Liver (tissue), 9 donors: ENCODE results near the gene PPT2. TPM values are rescaled to one million over a fixed set of nuclear protein-coding genes. Genes with fewer than 3 reads are reported as not detected.

Experiments used
- DNase-seq: peaks from one replicate; pipeline ENCODE4 v3.0.0-alpha.2; 2017; ENCODE audit warnings: low spot score
- H3K27ac ChIP-seq, 2 donors: one replicate each; pipeline ENCODE4 v1.7.0; 2013; ENCODE audit warnings: inconsistent platforms in 2 of 2, low read length in 2 of 2, control low read depth in 1 of 2, low read depth in 1 of 2, mild to moderate bottlenecking in 1 of 2
- H3K27me3 ChIP-seq, 4 donors: one replicate each; pipeline versions ENCODE4 v1.6.1 to v1.7.0; 2013; ENCODE audit warnings: low read length in 3 of 4, inconsistent platforms in 1 of 4, mild to moderate bottlenecking in 1 of 4, moderate library complexity in 1 of 4; ENCODE audit not compliant: control insufficient read depth in 4 of 4, insufficient read depth in 4 of 4
- H3K36me3 ChIP-seq, 4 donors: one replicate each; pipeline versions ENCODE4 v1.6.1 to v1.7.0; 2013; ENCODE audit warnings: low read length in 3 of 4, mild to moderate bottlenecking in 3 of 4, low read depth in 1 of 4, moderate library complexity in 1 of 4; ENCODE audit not compliant: control insufficient read depth in 4 of 4, insufficient read depth in 3 of 4
- H3K4me1 ChIP-seq, 4 donors: one replicate each; pipeline versions ENCODE4 v1.6.1 to v1.7.0; 2013; ENCODE audit warnings: low read length in 3 of 4, mild to moderate bottlenecking in 3 of 4, moderate library complexity in 1 of 4; ENCODE audit not compliant: control insufficient read depth in 4 of 4, insufficient read depth in 4 of 4
- H3K4me3 ChIP-seq, 3 donors: one replicate each; pipeline versions ENCODE4 v1.6.1 to v1.7.0; 2013; ENCODE audit warnings: low read length in 3 of 3, control low read depth in 1 of 3, low read depth in 1 of 3, mild to moderate bottlenecking in 1 of 3
- H3K9ac ChIP-seq, 2 donors: one replicate each; pipeline ENCODE4 v1.7.0; 2013; ENCODE audit warnings: low read length in 2 of 2, mild to moderate bottlenecking in 2 of 2, moderate library complexity in 2 of 2, control low read depth in 1 of 2, low read depth in 1 of 2
- H3K9me3 ChIP-seq, 4 donors: one replicate each; pipeline versions ENCODE4 v1.6.1 to v1.7.0; 2013; ENCODE audit warnings: low read length in 3 of 4; ENCODE audit not compliant: control insufficient read depth in 4 of 4
- ATF3 ChIP-seq: IDR thresholded peaks from 2 replicates; pipeline ENCODE4 v1.6.1; 2016; ENCODE audit warnings: antibody characterized with exemption
- CTCF ChIP-seq: fragments of 150-350 bp; IDR thresholded peaks from 2 replicates; pipeline ENCODE4 v1.5.1; 2017; ENCODE audit warnings: improper control_type of control experiment, low read depth, low read length; ENCODE audit not compliant: missing input control
- EGR1 ChIP-seq, 2 donors: IDR thresholded peaks; 2 replicates each; pipeline ENCODE4 v1.6.1; 2016 to 2018; ENCODE audit warnings: antibody characterized with exemption in 2 of 2, low read depth in 2 of 2
- FOXA1 ChIP-seq: IDR thresholded peaks from 2 replicates; pipeline ENCODE4 v1.6.1; 2016; ENCODE audit warnings: antibody characterized with exemption
- FOXA2 ChIP-seq: IDR thresholded peaks from 2 replicates; pipeline ENCODE4 v1.6.1; 2016; ENCODE audit warnings: antibody characterized with exemption
- GABPA ChIP-seq, 2 donors: IDR thresholded peaks in 1 of 2; conservative IDR thresholded peaks in 1 of 2; 2 replicates each; pipeline ENCODE4 v1.6.1; 2016; ENCODE audit warnings: antibody characterized with exemption in 2 of 2, mild to moderate bottlenecking in 1 of 2, moderate library complexity in 1 of 2
- HNF4A ChIP-seq, 2 donors: conservative IDR thresholded peaks; 2 replicates each; pipeline ENCODE4 v1.6.1; 2016; ENCODE audit warnings: antibody characterized with exemption in 2 of 2, mild to moderate bottlenecking in 2 of 2
- HNF4G ChIP-seq: IDR thresholded peaks from 2 replicates; pipeline ENCODE4 v1.6.1; 2016; ENCODE audit warnings: antibody characterized with exemption
- JUND ChIP-seq, 2 donors: IDR thresholded peaks; 2 replicates each; pipeline ENCODE4 v1.6.1; 2016; ENCODE audit warnings: antibody characterized with exemption in 2 of 2
- MAX ChIP-seq: IDR thresholded peaks from 2 replicates; pipeline ENCODE4 v1.6.1; 2016; ENCODE audit warnings: antibody characterized with exemption
- NR2F2 ChIP-seq: IDR thresholded peaks from 2 replicates; pipeline ENCODE4 v1.6.1; 2016; ENCODE audit warnings: antibody characterized with exemption
- RAD21 ChIP-seq, 2 donors: IDR thresholded peaks; 2 replicates each; pipeline ENCODE4 v1.6.1; 2016; ENCODE audit warnings: antibody characterized with exemption in 2 of 2, mild to moderate bottlenecking in 2 of 2
- REST ChIP-seq: IDR thresholded peaks from 2 replicates; pipeline ENCODE4 v1.6.1; 2016; ENCODE audit warnings: antibody characterized with exemption, mild to moderate bottlenecking
- RXRA ChIP-seq, 2 donors: IDR thresholded peaks; 2 replicates each; pipeline ENCODE4 v1.6.1; 2017 to 2018; ENCODE audit warnings: antibody characterized with exemption in 2 of 2, mild to moderate bottlenecking in 1 of 2
- SP1 ChIP-seq: IDR thresholded peaks from 2 replicates; pipeline ENCODE4 v1.6.1; 2018; ENCODE audit warnings: antibody characterized with exemption, mild to moderate bottlenecking
- TAF1 ChIP-seq: conservative IDR thresholded peaks from 2 replicates; pipeline ENCODE4 v1.6.1; 2016; ENCODE audit warnings: antibody characterized with exemption, mild to moderate bottlenecking
- YY1 ChIP-seq: IDR thresholded peaks from 2 replicates; pipeline ENCODE4 v1.6.1; 2016; ENCODE audit warnings: antibody characterized with exemption, mild to moderate bottlenecking
- ZBTB33 ChIP-seq: IDR thresholded peaks from 2 replicates; pipeline ENCODE4 v1.6.1; 2016; ENCODE audit warnings: antibody characterized with exemption
- WGBS: extraction: QIAGEN DNeasy Blood & Tissue Kit; methylation state at CpG from one replicate; pipeline ENCODE4 v1.1.7; 2013; 5-methylcytosine and 5-hydroxymethylcytosine counted together
- polyA plus RNA-seq, 2 donors: library from polyadenylated mRNA; stranded (reverse) in 1 of 2; unstranded in 1 of 2; fragments of 200-250 nt in 1 of 2; fragments of >200 nt in 1 of 2; fragmentation: Nextera tagmentation in 1 of 2; extraction: Ambion mirVana in 1 of 2; gene quantifications; one replicate each; pipeline versions ENCODE4 v1.2.1 to v1.2.3, GENCODE V29; 2013 to 2015
- total RNA-seq, 2 donors: library from RNA; depleted of rRNA; stranded (reverse); fragments of >200 nt; gene quantifications; one replicate each; pipeline ENCODE4 v1.2.3, GENCODE V29; 2014
- donor health status: healthy.
- donor health status: healthy.
- donor health status: healthy.
- donor health status: healthy.
- donor health status: healthy.

Gene PPT2
- total and polyA plus RNA-seq, 4 donors, result 7.6 to 47.4 (median 15.1) TPM

- no peak for TF ChIP-seq REST
These were observed 49.7 kb downstream of the PPT2 start (continued) for GRCh38 chr6:32203426-32204267.

- Histone ChIP-seq H3K4me1 (no peaks in the 10 kb centered on the region), H3K9me3 (no peaks in the 10 kb centered on the region), H3K36me3 (no peaks in the 10 kb centered on the region), H3K27ac (no peak overlapping the region), H3K27me3 (no peaks in the 10 kb centered on the region), H3K9ac (no peak overlapping the region), H3K4me3 (no peak overlapping the region)
- DNase-seq, result no peak
- TF ChIP-seq FOXA2 (no peak), YY1 (no peak), TAF1 (no peak), REST (no peak), RXRA (IDR thresholded peaks at IDR 0.05) (no peak), GABPA (IDR thresholded peaks at IDR 0.05 in 1 of 2, conservative IDR thresholded peaks at IDR 0.05 in 1 of 2) (no peak), JUND (IDR thresholded peaks at IDR 0.05) (no peak), ATF3 (no peak), CTCF (no peak), NR2F2 (no peak), HNF4G (no peak), EGR1 (IDR thresholded peaks at IDR 0.05; ENCODE audit: low read depth in 2 of 2) (no peak), HNF4A (conservative IDR thresholded peaks at IDR 0.05) (no peak), RAD21 (IDR thresholded peaks at IDR 0.05) (no peak), FOXA1 (no peak), ZBTB33 (no peak), MAX (no peak), SP1 (no peak)
- WGBS, result 90% methylated on average over 3 of the region's 3 CpGs
These were observed 50.4 kb downstream of the PPT2 start for GRCh38 chr6:32204268-32204715.
